ENCODE measurements around the gene SLC24A4.

Gene SLC24A4

GRCh38 chr14:92316937-92317336 lies 6.0 kb upstream of the SLC24A4 start:
- no peak for DNase-seq (ENCODE audit: low spot score)

- peak; percentile 54 for DNase-seq (ENCODE audit: low spot score)
These were observed 5.5 kb upstream of the SLC24A4 start for GRCh38 chr14:92317511-92317910.

GRCh38 chr14:92321701-92322100 lies 1.3 kb upstream of the SLC24A4 start:
- no peak for DNase-seq (ENCODE audit: low spot score)

- DNase-seq (ENCODE audit: low spot score), result no peak
These were observed 449 bp upstream of the SLC24A4 start for GRCh38 chr14:92322516-92322915.

GRCh38 chr14:92323916-92324818 lies 1.2 kb downstream of the SLC24A4 start:
- no peak for DNase-seq (ENCODE audit: low spot score)

GRCh38 chr14:92325835-92326234 lies 2.9 kb downstream of the SLC24A4 start:
- no peak for DNase-seq (ENCODE audit: low spot score)

- no peak for DNase-seq (ENCODE audit: low spot score)
These were observed 5.8 kb downstream of the SLC24A4 start for GRCh38 chr14:92328664-92329255.

GRCh38 chr14:92334050-92334449 lies 11.1 kb downstream of the SLC24A4 start:
- no peak for DNase-seq (ENCODE audit: low spot score)

- no peak for DNase-seq (ENCODE audit: low spot score)
These were observed 13.4 kb downstream of the SLC24A4 start for GRCh38 chr14:92336363-92336762.

- no peak for DNase-seq (ENCODE audit: low spot score)
These were observed 16.5 kb downstream of the SLC24A4 start for GRCh38 chr14:92339426-92339825.

GRCh38 chr14:92340071-92340470 lies 17.1 kb downstream of the SLC24A4 start:
- DNase-seq (ENCODE audit: low spot score), result no peak

- no peak for DNase-seq (ENCODE audit: low spot score)
These were observed 18.0 kb downstream of the SLC24A4 start for GRCh38 chr14:92340931-92341330.

- no peak for DNase-seq (ENCODE audit: low spot score)
These were observed 18.8 kb downstream of the SLC24A4 start for GRCh38 chr14:92341791-92342190.

GRCh38 chr14:92348154-92348553 lies 25.2 kb downstream of the SLC24A4 start:
- no peak for DNase-seq (ENCODE audit: low spot score)

- no peak for DNase-seq (ENCODE audit: low spot score)
These were observed 28.8 kb downstream of the SLC24A4 start for GRCh38 chr14:92351750-92352149.

GRCh38 chr14:92352158-92352985 lies 29.4 kb downstream of the SLC24A4 start:
- DNase-seq (ENCODE audit: low spot score), result peak; percentile 25

- DNase-seq (ENCODE audit: low spot score), result no peak
These were observed 30.5 kb downstream of the SLC24A4 start for GRCh38 chr14:92353447-92353846.

GRCh38 chr14:92356677-92357076 lies 33.7 kb downstream of the SLC24A4 start:
- no peak for DNase-seq (ENCODE audit: low spot score)

- DNase-seq (ENCODE audit: low spot score), result peak; percentile 21
These were observed 37.8 kb downstream of the SLC24A4 start for GRCh38 chr14:92360651-92361370.

- peak; percentile 82 for DNase-seq (ENCODE audit: low spot score)
These were observed 39.8 kb downstream of the SLC24A4 start for GRCh38 chr14:92362781-92363235.

- no peak for DNase-seq (ENCODE audit: low spot score)
These were observed 43.3 kb downstream of the SLC24A4 start for GRCh38 chr14:92366237-92366636.

- no peak for DNase-seq (ENCODE audit: low spot score)
These were observed 45.0 kb downstream of the SLC24A4 start for GRCh38 chr14:92368001-92368400.

Measured in GM03348 (cell line).